Prostate gland (tissue), 2 donors: ENCODE results near the gene CCDC198.

Experiments used
- POLR2A ChIP-seq: fragments of 450-650 bp; IDR thresholded peaks from one replicate; pipeline ENCODE4 v1.6.1; 2016; ENCODE audit warnings: antibody characterized with exemption, mild to moderate bottlenecking
- POLR2AphosphoS5 ChIP-seq: sonication (generic); formaldehyde crosslinking; IDR thresholded peaks from one replicate; pipeline ENCODE4 v1.6.1; 2017; ENCODE audit warnings: antibody characterized with exemption
- TF ChIP-seq, protein P1 (sequence below), 4 experiments: fragments of 200-600 bp in 2 of 4; fragments of 450-650 bp in 2 of 4; sonication (generic) in 2 of 4; IDR thresholded peaks; 1 replicate in 3 of 4; 2 replicates in 1 of 4; pipeline ENCODE4 v1.5.1; 2016 to 2019; ENCODE audit warnings: antibody characterized with exemption in 4 of 4, mild to moderate bottlenecking in 2 of 4, moderate library complexity in 2 of 4

GRCh38 chr14:57482120-57482519 is 11.5 kb downstream of the CCDC198 start:
- TF ChIP-seq POLR2AphosphoS5 (no peak), POLR2A (no peak)
- TF ChIP-seq, protein P1, sequence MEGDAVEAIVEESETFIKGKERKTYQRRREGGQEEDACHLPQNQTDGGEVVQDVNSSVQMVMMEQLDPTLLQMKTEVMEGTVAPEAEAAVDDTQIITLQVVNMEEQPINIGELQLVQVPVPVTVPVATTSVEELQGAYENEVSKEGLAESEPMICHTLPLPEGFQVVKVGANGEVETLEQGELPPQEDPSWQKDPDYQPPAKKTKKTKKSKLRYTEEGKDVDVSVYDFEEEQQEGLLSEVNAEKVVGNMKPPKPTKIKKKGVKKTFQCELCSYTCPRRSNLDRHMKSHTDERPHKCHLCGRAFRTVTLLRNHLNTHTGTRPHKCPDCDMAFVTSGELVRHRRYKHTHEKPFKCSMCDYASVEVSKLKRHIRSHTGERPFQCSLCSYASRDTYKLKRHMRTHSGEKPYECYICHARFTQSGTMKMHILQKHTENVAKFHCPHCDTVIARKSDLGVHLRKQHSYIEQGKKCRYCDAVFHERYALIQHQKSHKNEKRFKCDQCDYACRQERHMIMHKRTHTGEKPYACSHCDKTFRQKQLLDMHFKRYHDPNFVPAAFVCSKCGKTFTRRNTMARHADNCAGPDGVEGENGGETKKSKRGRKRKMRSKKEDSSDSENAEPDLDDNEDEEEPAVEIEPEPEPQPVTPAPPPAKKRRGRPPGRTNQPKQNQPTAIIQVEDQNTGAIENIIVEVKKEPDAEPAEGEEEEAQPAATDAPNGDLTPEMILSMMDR (IDR thresholded peaks at IDR 0.05): no peak
